OCI-LY3 (cell line): Measurements from ENCODE around the gene WDR77.

Experiments used
- EZH2phosphoT487 ChIP-seq: fragments of 200-600 bp; shearing (Covaris generic); IDR thresholded peaks from 2 replicates; pipeline ENCODE4 v1.6.1; 2018; ENCODE audit warnings: antibody characterized with exemption, mixed run types, low read depth
- TF ChIP-seq, protein P1 (sequence below): fragments of 200-600, 300-600 bp; sonication (generic); IDR thresholded peaks from 2 replicates; pipeline ENCODE4 v1.5.1; 2014; ENCODE audit warnings: antibody characterized with exemption, low read length, low read depth

DNA sequence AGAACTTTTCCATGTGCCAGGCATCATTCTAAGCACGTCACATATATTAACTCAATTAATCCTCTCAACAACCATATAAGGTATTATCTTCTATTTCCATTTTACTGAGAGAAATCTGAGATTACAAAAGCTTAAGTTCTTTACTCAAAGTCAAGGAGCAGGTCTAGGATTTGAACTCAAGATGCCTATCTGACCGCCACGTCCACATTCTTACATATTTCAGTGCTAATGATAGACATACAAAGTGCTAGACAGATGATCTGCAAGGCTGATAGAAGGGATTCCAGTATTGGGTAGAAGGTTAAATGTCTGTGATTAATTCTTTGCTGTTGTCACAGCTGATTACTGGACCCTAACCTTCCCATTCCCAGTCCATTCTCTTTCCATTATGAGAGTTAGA, 4.7 kb upstream of the WDR77 start:
- TF ChIP-seq, protein P1, sequence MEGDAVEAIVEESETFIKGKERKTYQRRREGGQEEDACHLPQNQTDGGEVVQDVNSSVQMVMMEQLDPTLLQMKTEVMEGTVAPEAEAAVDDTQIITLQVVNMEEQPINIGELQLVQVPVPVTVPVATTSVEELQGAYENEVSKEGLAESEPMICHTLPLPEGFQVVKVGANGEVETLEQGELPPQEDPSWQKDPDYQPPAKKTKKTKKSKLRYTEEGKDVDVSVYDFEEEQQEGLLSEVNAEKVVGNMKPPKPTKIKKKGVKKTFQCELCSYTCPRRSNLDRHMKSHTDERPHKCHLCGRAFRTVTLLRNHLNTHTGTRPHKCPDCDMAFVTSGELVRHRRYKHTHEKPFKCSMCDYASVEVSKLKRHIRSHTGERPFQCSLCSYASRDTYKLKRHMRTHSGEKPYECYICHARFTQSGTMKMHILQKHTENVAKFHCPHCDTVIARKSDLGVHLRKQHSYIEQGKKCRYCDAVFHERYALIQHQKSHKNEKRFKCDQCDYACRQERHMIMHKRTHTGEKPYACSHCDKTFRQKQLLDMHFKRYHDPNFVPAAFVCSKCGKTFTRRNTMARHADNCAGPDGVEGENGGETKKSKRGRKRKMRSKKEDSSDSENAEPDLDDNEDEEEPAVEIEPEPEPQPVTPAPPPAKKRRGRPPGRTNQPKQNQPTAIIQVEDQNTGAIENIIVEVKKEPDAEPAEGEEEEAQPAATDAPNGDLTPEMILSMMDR = no peak
- no peak for TF ChIP-seq EZH2phosphoT487
